ENCODE data around the gene TRPM3.

Gene TRPM3

DNA sequence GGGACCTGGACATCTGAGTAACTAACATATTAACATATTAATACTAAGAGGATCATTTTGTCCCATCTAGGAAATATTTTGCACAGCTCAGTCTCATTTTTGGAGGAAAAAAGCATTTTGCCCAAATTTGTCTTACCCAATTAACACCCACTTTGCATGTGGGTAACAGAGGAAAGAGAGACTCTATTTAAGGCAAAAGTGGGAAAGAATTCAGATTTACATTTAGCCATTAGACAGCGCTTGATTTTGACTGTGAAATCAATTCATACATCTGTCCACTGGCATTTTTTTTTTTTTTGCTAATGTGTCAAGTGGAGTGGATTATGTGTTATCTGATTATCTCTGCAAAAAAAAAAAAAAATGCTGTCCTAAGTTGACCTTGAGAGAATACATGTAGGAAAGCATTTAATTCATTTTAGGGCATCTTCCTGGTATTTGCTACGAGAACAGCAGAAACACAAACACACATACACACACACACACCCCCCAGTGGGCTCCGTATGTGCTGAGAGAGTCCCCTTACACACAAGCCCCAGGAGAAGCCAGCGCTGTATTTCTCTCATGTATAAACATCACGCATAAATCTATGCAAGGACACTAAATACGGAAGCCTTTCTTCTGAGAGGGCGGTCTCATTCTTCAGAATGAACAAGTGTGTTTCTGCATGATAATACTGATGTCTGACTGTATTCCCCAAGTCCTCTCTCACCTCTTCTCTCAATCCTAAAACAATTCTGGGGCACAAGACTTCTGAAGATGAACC is 505.0 kb downstream of the TRPM3 start:
- no peak for DNase-seq (ENCODE audit: extremely low read depth, low read depth)
- TF ChIP-seq CTCF (IDR thresholded peaks at IDR 0.05; ENCODE audit: low read depth, low read length), result no peak

- no peak for TF ChIP-seq CTCF (IDR thresholded peaks at IDR 0.05; ENCODE audit: low read depth, low read length)
- DNase-seq (ENCODE audit: extremely low read depth, low read depth), result no peak
These were observed 505.8 kb downstream of the TRPM3 start for GRCh38 chr9:70615464-70616138.

- no peak for TF ChIP-seq CTCF (IDR thresholded peaks at IDR 0.05; ENCODE audit: low read depth, low read length)
These were observed 506.5 kb downstream of the TRPM3 start for GRCh38 chr9:70614786-70615463.

DNA sequence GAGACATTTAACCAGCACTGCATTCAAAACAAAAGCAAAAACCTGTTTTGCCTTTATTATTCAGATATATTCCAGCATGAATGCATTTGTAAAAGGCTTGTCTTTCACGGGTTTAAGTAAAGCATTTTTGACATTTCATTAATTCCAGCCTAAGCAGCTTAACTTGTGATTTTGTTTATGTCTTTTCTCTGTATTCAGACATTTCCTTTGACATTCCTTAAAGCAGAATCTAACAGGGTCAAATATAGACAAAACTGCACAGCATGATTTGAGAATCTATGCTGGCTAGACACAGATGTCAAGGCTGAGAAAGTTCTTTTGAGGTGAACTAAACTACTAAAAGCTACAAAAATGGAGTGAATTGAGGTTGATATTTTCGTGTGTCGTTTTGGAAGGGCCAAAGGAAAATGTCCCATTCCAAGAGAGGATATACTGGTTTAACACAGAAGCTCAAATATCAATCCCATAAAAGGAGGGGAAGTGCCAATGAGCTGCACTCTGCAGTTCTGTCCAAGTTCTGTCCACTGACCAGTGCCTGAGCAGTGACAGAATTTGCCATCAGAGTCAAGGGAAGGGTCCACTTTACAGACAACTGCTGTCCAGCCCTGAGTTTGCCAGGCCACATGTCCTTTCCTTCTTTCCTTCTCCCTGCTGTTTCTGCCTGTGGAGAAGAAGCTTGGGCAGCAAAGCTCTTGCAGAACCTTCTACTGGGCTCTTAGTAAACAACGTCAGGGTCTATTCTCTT is 508.2 kb downstream of the TRPM3 start:
- TF ChIP-seq CTCF (IDR thresholded peaks at IDR 0.05; ENCODE audit: low read depth, low read length), result no peak
- DNase-seq (ENCODE audit: extremely low read depth, low read depth), result no peak

More at GRCh38 chr9:70614786-70615463, 506.5 kb downstream of the TRPM3 start:
- no peak for DNase-seq (ENCODE audit: extremely low read depth, low read depth)

DNA sequence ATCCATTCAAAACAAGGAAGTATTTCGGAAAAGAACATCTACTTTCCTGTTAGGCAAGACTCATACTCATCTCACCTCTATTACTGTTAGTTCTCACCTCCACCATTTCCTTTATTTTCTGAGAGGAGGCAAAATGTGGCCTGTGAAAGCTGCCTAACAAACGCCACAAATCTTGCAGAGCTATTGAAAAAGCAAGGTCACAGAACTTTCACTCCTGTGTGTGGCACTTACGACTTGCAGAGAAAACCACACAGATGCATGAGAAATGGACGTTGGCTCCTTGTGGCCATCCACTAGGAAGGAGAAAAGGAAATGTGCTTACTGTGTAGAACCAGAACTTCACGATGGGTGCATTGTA is 511.2 kb downstream of the TRPM3 start:
- no peak for DNase-seq (ENCODE audit: extremely low read depth, low read depth)
- no peak for TF ChIP-seq CTCF (IDR thresholded peaks at IDR 0.05; ENCODE audit: low read depth, low read length)

GRCh38 chr9:70609542-70610286 is 511.7 kb downstream of the TRPM3 start:
- TF ChIP-seq CTCF (IDR thresholded peaks at IDR 0.05; ENCODE audit: low read depth, low read length), result no peak
- DNase-seq (ENCODE audit: extremely low read depth, low read depth), result peak; percentile 75
